SKM-1 treated with dmso at 0.1 percent for 144 hours (cell line): ENCODE results near the gene LNX1.
"Not testable (repeated sequence)": the region's sequence is repeated elsewhere in the genome, so short reads cannot be mapped to it uniquely, and the experiment has no call there.

ENCODE experiments used
- DNase-seq: peaks from one replicate; lab custom pipeline; 2025; ENCODE audit not compliant: unreplicated experiment; lab: John Stamatoyannopoulos, UW

Gene LNX1

DNA sequence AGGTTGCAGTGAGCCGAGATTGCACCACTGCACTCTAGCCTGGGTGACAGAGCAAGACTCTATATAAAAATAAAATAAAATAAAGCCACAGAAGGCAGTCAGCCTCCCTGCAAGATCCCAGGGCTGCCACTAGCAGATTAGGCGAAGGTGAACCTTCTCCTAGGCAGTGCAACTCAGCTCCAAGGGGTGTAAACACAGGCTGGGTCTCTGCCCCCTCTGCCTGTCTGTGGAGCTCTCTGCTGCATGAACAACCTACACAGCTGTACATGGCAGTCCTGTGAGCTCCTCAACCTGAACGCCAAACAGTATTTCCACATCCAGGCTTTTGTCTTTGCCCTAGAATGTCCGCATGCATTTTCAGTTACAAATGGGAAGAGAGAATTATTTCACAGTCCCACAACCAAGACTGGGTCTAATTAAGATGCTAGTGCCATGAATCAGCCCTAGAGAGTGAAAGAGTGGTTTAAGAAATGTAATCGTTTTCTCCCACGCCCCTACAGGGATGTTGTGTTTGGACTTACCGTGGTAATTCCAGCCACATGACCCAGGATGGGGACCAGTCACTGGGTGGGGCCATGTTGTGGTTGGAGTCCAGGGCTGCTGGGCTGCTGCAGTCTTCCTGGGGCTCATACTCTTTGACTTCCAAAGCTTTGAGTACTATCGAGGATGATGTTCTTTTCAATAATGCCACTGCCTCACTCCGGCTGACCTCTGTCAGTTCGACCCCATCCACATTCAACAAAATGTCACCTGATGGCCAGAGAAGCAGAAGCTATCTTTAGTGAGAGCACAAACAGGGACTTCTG is 114.9 kb downstream of the LNX1 start:
- no peak for DNase-seq

- DNase-seq: not testable (repeated sequence)
These were observed 124.7 kb downstream of the LNX1 start for GRCh38 chr4:53466576-53466975.

DNA sequence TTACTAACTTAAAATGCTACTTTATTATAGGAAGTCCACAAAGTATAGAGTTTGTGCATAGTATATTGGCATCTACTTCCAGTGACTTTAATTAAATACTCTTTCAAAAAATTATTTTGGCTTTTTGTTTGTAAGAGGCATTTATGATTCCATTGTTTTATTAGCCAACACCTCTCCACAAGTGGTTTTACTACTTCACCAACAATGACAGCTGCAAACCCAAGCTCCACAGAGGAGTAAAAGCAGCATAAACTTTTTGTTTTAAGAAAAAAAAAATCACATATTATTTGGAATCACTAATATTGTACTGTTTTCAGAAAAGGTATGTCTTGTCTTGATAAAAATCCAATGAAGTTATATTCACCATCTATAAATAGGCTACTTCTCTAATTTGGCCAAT is 125.4 kb downstream of the LNX1 start:
- DNase-seq: no peak

GRCh38 chr4:53465281-53465680 is 126.0 kb downstream of the LNX1 start:
- DNase-seq: no peak

DNA sequence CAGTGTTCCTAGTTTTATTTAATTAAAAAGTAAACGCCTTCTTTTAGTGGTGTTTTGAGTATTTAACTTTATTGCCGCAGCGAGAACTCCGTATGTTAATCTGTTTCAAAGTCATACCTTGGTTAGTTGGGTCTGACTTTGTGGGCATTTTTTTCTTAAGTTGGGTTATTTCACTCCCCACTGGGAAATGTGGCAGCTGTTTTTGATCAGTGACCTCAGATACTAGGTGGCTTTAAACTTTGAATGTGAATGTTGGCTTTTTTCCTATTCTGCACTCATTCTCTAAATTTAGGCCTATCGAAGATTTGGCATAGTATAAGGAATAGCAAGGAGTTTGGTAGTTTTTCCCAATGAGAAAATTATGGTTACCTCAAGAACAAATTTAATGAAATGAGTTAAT is 127.9 kb downstream of the LNX1 start:
- no peak for DNase-seq

DNA sequence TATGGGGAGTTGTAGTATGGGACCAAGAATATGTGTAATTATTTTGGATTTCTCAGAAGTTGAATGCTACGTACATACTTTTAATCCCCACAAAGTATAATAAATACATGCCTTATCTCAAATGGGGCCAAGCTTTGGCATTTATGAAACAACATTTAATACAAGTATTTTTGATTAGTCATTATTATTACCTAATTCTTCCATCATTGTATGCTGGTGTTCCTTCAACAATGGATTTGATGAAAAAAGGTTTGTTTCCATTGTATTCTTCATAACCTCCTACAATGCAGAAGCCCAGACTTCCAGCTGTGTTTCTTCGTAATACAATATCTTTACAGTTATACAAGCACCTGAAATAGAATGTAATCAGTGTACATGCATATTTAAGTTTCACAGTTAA is 130.0 kb downstream of the LNX1 start:
- DNase-seq: no peak

GRCh38 chr4:53459548-53459947 is 131.7 kb downstream of the LNX1 start:
- no peak for DNase-seq

DNA sequence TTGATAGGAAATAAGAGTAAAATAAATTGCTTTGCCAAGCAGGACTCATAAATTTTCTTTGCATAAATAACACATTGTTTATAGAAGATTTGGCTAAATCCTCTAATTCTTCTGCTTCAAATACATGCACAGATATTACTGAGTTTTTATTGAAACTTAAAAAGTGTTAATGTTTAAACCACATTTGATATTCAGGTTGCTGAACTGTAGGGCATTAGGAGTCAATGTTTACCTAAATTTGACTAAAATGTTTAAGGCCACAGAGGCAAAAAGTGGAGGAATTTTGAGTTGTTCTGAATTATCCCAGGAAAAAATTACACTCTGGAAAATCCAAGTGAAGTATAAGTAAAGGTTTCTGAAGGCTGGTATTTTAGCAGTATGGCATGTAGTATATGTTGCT is 135.1 kb downstream of the LNX1 start:
- DNase-seq: no peak

- no peak for DNase-seq
These were observed 135.5 kb downstream of the LNX1 start for GRCh38 chr4:53455766-53456165.

- no peak for DNase-seq
These were observed 137.9 kb downstream of the LNX1 start for GRCh38 chr4:53453385-53453784.

GRCh38 chr4:53450773-53451172 is 140.5 kb downstream of the LNX1 start:
- DNase-seq: no peak

DNA sequence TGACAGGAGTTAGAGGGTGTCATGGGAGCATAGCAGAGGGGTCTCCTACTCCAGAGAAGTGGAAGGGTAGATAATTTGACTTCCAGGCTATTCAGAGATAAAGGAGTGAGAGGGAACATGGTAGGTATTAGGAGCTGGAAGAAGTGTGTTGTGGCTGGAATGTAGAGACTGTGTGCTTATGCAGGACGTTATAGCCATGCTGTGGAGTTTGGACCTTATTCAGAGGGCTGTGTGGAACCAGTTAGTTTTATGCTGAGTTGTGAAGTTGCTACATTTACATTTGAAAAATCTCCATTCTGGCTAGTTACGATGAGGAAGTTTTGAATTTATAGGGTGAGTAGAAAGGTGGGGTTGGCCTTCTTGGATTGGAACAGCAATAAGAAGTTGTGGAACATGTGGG is 146.3 kb downstream of the LNX1 start:
- no peak for DNase-seq

- no peak for DNase-seq
These were observed 149.7 kb downstream of the LNX1 start for GRCh38 chr4:53441564-53441963.

DNA sequence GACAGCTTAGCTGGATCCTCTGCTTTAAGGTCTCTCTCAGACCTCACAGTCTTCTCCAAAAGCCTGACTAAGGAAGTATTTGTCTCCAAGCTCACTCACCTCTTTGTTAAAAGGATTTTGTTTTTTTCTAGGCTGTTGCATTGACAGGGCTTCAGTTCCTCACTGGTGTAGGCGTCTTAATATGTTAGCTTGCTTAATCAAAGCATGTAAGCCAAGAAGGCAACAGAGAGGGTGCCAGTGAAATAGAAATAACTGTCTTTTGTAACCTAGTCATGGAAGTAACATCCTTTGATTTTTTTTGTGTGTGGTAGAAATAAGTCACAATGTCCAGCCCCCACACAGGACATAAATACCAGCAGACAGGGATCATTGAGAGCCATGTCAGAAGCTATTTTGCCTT is 155.0 kb downstream of the LNX1 start:
- no peak for DNase-seq

- no peak for DNase-seq
These were observed 158.5 kb downstream of the LNX1 start for GRCh38 chr4:53432528-53433424.

GRCh38 chr4:53431052-53431451 is 160.2 kb downstream of the LNX1 start:
- no peak for DNase-seq

GRCh38 chr4:53427366-53427765 is 163.9 kb downstream of the LNX1 start:
- no peak for DNase-seq

DNA sequence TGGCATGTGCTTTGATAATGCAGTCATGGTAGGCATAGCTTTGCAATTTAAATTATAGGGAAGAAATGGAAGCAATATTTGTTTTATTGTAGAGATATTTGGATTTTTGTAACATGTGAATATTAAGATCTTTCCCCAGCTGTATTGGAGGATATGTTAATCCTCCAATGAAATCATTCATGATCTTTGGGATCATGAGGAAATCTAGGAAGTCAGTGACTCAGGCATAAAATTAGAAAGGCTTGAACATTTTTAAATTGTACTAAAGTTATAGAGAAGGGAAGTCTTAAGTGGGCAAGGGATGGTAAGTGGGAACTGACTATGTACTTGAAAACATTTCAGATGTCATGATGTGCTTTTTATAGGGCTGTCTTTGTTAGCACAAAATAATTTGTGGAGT is 167.0 kb downstream of the LNX1 start:
- no peak for DNase-seq

- DNase-seq: no peak
These were observed 168.9 kb downstream of the LNX1 start for GRCh38 chr4:53422367-53422766.

DNA sequence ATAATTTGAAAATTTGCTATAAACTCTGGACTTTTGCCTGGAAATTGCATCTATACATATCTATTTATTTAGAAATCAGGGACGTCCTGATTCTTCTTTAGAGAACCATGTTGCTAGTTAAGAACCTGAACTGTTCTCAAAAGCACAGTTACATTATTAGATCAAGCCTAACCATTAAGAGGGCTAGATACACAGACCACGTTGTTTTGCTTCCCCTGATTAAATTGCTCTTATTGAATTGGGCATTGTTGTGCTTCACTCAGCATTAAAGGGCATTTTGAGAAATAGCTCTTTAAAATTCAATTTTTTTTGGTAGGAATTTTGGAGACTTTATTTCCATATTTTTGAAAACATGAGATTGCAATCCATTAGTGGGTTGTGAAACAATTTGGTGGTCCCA is 169.5 kb downstream of the LNX1 start:
- DNase-seq: no peak

DNA sequence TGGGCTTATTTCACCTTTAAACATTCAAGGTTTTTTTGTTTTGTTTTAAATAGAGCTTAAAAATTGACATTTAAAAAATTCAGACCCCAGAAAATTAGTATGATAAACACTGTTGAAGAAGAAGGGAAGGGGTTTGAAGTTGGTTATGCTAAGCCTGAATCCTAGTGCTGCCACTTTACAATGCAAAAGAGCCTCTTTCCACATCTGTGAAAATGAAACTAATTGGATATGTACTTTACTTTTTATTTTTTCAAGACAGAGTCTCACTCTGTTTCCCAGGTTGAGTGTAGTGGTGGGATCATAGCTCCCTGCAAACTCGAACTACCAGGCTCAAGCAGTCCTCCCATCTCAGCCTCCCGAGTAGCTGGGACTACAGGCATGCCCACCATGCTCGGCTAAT is 172.1 kb downstream of the LNX1 start:
- no peak for DNase-seq

GRCh38 chr4:53409479-53409878 is 181.8 kb downstream of the LNX1 start:
- not testable (repeated sequence) for DNase-seq
